ENCODE data around the gene NFIA.
A peak's percentile ranks its signal among the peaks of the same experiment; 100 is the strongest.

The NFIA gene

GRCh38 chr1:61077676-61078541 lies 4.5 kb upstream of the NFIA start:
- H3K4me3 ChIP-seq (ENCODE audit: low read length) = peak overlapping the region; percentile 67
- peak; percentile 100 for DNase-seq (ENCODE audit: low read depth)
- TF ChIP-seq, protein P1, sequence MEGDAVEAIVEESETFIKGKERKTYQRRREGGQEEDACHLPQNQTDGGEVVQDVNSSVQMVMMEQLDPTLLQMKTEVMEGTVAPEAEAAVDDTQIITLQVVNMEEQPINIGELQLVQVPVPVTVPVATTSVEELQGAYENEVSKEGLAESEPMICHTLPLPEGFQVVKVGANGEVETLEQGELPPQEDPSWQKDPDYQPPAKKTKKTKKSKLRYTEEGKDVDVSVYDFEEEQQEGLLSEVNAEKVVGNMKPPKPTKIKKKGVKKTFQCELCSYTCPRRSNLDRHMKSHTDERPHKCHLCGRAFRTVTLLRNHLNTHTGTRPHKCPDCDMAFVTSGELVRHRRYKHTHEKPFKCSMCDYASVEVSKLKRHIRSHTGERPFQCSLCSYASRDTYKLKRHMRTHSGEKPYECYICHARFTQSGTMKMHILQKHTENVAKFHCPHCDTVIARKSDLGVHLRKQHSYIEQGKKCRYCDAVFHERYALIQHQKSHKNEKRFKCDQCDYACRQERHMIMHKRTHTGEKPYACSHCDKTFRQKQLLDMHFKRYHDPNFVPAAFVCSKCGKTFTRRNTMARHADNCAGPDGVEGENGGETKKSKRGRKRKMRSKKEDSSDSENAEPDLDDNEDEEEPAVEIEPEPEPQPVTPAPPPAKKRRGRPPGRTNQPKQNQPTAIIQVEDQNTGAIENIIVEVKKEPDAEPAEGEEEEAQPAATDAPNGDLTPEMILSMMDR (conservative IDR thresholded peaks at IDR 0.05; ENCODE audit: low read length) = no peak

- peak; percentile 19 for DNase-seq (ENCODE audit: low read depth)
- TF ChIP-seq, protein P1 (conservative IDR thresholded peaks at IDR 0.05; ENCODE audit: low read length) = no peak
- H3K4me3 ChIP-seq (ENCODE audit: low read length) = peak overlapping the region; percentile 6; the same call in 1 of the 2 replicates
These were observed 3.6 kb upstream of the NFIA start for GRCh38 chr1:61078618-61079295.

DNA sequence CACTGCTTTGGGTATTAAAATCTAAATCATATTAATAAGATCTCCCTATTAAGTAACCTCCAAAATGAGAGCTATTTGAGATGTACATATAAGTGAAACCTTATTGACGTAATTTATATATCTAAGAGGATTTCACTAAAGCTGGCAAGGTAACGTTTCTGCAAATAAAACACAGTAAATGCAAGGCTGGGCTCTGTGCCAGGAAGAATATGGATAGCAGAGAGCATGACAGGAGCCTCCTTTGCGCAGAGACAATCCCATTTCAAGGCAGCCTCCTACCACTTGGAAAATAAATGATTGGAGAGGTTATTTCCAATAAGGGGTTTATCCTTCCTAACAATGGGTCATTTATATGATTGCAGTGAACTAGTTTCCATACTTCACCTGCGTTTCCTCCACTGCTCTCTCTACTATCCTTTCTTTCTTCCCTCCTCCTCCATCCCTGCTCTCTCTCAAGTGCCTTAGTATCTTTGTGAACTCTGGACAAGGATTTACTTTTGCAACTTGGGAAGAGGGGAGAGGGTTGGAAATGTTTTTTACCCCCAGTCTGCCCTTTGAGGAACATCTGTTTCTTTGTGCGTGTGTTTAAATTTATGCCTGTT lies 3.0 kb upstream of the NFIA start:
- TF ChIP-seq, protein P1 (conservative IDR thresholded peaks at IDR 0.05; ENCODE audit: low read length) = no peak
- DNase-seq (ENCODE audit: low read depth) = no peak
- H3K4me3 ChIP-seq (ENCODE audit: low read length) = peak overlapping the region; percentile 2; the same call in 1 of the 2 replicates

DNA sequence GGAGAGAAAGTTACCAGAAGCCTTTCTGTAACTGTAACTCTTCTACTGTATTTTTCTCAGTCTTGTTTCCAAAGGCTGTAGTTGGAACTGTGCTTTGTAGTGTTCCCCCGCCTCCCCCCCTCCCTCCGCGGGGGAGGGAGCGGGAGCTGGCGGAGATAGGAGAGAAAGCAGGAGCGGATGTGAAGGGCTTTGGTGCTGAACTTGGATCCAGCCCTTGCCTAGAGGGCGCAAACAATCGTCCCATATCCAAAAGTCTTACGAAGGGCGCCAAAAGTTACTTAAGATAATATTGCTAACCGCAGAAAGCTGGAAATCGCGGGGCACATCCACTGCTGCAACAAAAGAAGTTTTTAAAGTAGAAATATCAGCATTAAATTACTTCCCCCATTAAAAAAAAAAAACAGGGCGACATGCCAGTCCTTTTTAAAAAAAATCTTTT lies 2.4 kb upstream of the NFIA start:
- TF ChIP-seq, protein P1 (conservative IDR thresholded peaks at IDR 0.05; ENCODE audit: low read length) = peak; percentile 46
- DNase-seq (ENCODE audit: low read depth) = peak; percentile 80
- H3K4me3 ChIP-seq (ENCODE audit: low read length) = peak overlapping the region; percentile 2; the same call in 1 of the 2 replicates

DNA sequence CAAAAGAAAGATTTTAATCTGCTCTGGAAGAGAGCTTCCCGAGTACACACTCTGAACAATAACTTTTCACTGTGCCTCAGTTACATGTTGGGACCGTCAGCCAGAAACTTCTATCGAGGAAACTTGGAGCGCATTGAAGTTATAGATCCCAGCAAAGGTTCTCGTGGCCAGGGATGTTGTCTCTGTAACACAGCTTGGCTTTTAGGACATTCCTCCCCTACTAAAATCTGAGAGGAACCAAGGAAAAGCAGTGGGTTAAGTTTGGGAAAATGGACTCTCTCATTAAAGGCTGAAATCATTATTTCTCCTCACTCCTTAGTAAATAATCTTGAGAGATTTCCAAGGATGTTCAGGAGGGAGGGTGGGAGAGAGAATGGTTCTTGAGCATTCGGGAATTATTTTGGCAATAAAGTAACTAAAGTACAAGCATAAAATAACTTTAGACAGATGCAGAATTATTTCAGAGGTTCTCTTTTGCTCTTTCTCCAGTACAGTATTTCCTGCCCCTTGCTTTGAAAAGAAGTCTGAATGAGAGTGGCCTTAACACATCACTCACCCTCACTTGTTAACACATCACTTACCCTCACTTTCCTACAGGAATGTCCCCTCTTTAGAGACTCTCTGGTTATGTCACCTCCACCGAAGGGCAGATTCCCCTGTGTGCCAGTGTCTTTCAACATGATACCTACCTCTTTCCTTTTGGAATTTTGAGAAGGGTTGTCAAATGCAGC lies 1.8 kb upstream of the NFIA start:
- TF ChIP-seq, protein P1 (conservative IDR thresholded peaks at IDR 0.05; ENCODE audit: low read length) = no peak
- DNase-seq (ENCODE audit: low read depth) = no peak
- no peak overlapping the region for H3K4me3 ChIP-seq (ENCODE audit: low read length)

- TF ChIP-seq, protein P1 (conservative IDR thresholded peaks at IDR 0.05; ENCODE audit: low read length) = no peak
- no peak for DNase-seq (ENCODE audit: low read depth)
- H3K4me3 ChIP-seq (ENCODE audit: low read length) = peak overlapping the region; percentile 71
These were observed 1.1 kb upstream of the NFIA start for GRCh38 chr1:61081144-61081685.

Measured in AG10803 (cell line).